GM18505 (cell line): ENCODE results near the gene PLD4.
"Not testable (repeated sequence)": the region's sequence is repeated elsewhere in the genome, so short reads cannot be mapped to it uniquely, and the experiment has no call there.

ENCODE experiments used
- ATAC-seq: cut with Tn5 transposase; IDR thresholded peaks from one replicate; pipeline ENCODE4 v1.9.1; 2021; ENCODE audit not compliant: unreplicated experiment
- POLR2A ChIP-seq: IDR thresholded peaks from 4 replicates; pipeline ENCODE4 v1.6.1; 2011; ENCODE audit warnings: borderline replicate concordance; ENCODE audit not compliant: insufficient read depth, insufficient read length; ENCODE audit errors: extremely low read depth

Gene PLD4

GRCh38 chr14:104882325-104882973, 42.2 kb upstream of the PLD4 start:
- no peak for ATAC-seq
- TF ChIP-seq POLR2A = no peak

- ATAC-seq = no peak
Observed at GRCh38 chr14:104882991-104883660, 41.6 kb upstream of the PLD4 start.

DNA sequence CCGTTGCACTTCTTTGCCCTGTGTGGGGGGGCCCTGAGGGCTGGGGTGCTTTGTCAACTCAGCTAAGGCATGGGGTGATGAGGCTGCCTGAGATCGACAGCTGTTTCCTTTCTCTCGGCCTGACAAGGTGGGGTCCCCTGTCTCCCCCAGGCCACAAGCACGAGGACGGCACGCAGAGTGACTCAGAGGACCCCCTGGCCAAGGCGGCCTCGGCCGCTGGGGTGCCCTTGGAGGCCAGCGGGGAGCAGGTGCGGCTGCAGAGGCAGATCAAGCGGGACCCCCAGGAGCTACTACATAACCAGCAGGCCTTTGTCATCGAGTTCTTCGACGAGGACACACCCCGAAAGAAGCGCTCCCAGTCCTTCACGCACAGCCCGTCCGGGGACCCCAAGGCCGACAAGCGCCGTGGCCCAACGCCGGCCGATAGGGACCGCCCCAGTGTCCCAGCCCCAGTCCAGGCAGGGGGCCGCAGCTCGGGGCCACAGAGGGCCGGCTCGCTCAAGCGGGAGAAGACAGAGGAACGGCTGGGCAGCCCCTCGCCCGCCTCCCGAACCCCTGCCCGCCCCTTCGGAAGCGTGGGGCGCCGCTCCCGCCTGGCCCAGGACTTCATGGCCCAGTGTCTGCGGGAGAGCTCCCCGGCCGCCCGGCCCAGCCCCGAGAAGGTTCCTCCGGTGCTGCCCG, 40.9 kb upstream of the PLD4 start:
- TF ChIP-seq POLR2A = no peak

More at GRCh38 chr14:104882991-104883660, 41.6 kb upstream of the PLD4 start:
- no peak for TF ChIP-seq POLR2A

GRCh38 chr14:104884381-104884780, 40.3 kb upstream of the PLD4 start:
- ATAC-seq = not testable (repeated sequence)

More for the DNA sequence above, 40.9 kb upstream of the PLD4 start:
- no peak for ATAC-seq

DNA sequence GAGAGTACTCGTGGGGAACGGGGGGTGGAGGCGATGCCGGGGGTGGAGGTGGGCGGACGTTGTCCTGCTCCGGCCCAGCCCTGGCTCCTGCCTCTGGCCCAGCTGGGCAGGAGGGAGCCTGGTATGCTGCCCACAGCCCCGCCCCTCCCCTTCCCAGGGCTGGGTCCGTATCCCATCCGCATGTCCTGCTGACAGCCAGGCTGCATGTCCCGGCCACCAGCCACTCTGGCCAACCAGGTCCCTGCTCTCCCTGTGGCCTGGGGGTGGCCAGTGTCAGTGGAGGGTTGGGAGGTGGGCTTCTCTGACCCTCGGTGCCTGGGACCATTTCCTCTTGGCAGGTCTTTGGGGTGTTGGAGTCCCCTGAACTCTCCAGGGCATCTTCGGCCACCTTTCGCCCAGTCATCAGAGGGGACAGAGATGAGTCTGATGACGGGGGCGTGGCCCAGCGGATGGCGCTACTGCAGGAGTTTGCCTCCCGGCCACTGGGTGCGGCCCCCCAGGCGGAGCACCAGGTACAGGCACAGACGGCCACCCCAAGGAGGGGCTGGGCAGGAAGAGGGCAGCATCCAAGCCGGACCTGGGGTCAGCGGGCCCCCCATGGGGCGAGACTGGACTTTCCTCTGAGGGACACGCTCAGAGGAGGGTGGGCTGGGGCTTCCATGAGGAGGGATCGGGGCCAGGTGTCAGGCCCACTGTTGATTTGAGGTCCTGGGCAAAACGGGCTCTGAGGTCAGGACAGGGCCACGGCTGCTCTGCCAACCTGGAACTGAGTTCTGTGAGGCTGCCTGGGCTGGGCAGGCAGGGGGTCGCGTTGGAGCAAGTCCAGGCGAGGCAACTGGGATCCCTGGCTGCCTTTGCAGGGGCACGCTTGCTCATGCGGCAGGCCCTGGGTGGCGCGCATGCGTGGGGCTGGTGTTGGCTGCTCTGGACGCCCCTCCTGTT, 39.4 kb upstream of the PLD4 start:
- ATAC-seq = no peak
- no peak for TF ChIP-seq POLR2A

- TF ChIP-seq POLR2A = no peak
- no peak for ATAC-seq
Observed at GRCh38 chr14:104885973-104886689, 38.5 kb upstream of the PLD4 start.

GRCh38 chr14:104886690-104887622, 37.7 kb upstream of the PLD4 start:
- TF ChIP-seq POLR2A = no peak
- ATAC-seq = no peak

DNA sequence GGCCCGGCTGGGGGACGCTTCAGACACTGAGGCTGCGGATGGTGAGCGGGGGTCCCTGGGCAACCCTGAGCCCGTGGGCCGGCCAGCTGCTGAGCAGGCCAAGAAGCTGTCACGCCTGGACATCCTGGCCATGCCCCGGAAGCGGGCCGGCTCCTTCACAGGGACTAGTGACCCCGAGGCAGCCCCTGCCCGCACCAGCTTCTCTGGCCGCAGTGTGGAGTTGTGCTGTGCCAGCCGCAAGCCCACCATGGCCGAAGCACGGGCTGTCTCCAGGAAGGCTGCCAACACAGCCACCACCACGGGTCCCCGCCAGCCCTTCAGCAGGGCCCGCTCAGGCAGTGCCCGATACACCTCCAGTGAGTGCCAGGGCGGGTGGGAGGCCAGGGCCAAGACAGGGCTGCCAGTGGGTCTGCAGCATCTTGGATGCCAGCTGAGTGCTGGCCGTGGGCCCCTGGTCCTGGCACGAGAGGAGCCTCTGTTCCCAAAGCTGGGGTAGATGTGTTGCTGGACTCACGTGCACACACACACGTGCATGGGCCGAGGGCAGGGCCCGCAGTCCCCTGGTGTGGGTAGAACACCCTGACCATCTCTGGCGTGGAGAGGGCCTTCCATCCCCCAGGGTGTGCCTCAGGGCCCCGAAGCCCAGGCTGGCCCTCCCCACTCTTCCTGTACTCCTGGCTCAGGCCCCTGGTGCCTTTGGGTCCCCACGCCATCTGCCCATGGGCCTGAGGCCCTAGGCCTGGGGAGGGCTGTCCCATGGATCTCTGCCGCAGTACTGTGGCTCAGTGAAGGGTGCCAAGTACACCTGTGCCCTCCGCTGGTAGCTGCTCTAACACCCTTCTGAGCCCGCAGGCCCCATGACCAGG, 36.8 kb upstream of the PLD4 start:
- TF ChIP-seq POLR2A = no peak
- no peak for ATAC-seq

GRCh38 chr14:104888489-104889374, 35.9 kb upstream of the PLD4 start:
- no peak for TF ChIP-seq POLR2A
- ATAC-seq = no peak

DNA sequence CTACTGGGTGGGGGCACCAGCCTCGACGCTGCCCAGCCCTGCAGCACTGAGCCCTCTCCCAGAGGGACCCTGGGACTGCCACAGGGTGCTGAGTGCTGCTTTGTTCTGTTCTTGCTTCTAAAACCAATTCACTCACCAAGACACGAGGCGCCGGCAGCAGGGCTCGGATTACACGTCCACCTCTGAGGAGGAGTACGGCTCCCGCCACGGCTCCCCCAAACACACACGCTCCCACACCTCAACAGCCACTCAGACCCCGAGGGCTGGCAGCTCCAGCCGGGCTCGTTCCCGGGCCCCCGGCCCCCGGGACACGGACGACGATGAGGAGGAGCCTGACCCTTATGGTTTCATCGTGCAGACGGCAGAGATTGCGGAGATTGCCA, 35.3 kb upstream of the PLD4 start:
- no peak for TF ChIP-seq POLR2A
- no peak for ATAC-seq

GRCh38 chr14:104890292-104890691, 34.4 kb upstream of the PLD4 start:
- not testable (repeated sequence) for ATAC-seq
